NCI-H69 (cell line): Measurements from ENCODE around the gene LACTB.

Experiments used
- DNase-seq: peaks from one replicate; lab custom pipeline; 2025; lab: John Stamatoyannopoulos, UW

Gene LACTB, protein sequence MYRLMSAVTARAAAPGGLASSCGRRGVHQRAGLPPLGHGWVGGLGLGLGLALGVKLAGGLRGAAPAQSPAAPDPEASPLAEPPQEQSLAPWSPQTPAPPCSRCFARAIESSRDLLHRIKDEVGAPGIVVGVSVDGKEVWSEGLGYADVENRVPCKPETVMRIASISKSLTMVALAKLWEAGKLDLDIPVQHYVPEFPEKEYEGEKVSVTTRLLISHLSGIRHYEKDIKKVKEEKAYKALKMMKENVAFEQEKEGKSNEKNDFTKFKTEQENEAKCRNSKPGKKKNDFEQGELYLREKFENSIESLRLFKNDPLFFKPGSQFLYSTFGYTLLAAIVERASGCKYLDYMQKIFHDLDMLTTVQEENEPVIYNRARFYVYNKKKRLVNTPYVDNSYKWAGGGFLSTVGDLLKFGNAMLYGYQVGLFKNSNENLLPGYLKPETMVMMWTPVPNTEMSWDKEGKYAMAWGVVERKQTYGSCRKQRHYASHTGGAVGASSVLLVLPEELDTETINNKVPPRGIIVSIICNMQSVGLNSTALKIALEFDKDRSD

DNA sequence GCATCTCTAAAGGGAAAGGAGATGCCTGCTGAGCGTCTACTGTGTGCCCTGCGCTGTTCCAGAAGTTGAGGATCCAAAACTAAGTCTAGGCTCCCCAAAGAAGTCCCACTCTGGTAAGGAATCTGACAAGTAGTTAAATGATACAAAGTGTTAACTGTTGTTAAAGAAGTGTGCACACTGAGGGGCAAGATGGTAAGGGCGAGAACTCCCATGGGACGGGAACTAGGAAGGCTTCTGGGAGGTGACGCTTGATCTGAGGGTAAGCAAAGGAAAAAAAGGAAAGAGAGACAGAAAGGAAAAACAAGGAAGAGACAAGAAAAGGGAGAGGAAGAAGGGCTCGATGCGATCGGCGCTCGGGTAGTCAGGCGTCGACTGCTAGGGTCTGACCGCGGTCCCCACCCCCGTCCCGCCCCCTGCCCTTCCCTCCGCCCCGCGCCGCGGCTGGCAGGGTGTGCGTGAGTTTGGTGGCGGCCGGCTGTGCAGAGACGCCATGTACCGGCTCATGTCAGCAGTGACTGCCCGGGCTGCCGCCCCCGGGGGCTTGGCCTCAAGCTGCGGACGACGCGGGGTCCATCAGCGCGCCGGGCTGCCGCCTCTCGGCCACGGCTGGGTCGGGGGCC is at the start of gene LACTB:
Gene LACTB (plus strand): TSS at position 480 of the 620 bp plus-strand sequence. CDS start 11 bp downstream, at position 491.
- DNase-seq: peak; percentile 94

DNA sequence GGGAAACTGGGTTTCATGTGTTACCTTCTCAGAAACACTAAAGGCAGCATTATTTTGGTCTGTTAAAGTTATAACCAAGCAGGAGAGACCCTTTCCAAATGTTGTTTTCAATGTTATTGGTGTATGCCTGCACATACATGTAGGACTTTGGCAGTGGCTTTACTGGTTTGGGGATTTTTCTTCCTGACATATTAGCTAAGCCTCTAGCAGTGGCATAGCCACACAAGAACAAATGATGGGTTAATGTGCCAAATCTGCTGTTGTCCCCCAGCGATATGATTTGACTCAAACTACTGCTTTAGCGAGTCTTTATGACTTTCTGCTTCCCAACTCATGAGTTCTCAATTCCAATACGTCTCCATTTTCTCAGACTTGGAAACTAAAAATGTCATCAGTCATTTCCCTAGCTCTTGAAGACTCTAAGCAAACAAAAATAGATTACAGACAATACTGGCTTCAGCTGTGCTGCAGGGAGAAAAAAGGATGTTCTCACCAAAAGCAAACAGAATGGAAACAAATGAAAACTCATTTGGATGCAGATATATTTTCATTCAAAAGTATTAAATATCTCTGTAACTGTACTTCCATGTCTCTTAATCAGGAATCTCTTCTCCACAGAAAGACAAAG is 49.5 kb upstream of the LACTB start:
- no peak for DNase-seq

DNA sequence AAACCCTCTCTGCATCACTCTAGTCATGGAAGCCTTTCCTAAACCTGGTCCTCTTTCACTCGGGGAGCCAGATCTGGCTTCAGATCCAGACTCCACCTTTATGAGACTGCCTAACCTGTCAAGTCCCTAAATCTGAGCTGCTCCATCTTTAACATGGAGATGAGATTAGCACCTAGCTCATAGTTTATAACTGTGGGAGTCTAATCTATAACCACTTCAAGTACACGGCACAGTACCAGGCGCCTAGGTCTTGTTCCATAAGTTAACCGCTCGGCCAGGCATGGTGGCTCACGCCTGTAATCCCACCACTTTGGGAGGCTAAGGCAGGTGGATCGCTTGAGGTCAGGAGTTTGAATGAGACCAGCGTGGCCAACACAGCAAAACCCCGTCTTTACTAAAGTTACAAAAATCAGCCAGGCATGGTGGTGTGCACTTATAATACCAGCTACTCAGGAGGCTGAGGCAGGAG is 48.8 kb upstream of the LACTB start:
- DNase-seq: no peak

DNA sequence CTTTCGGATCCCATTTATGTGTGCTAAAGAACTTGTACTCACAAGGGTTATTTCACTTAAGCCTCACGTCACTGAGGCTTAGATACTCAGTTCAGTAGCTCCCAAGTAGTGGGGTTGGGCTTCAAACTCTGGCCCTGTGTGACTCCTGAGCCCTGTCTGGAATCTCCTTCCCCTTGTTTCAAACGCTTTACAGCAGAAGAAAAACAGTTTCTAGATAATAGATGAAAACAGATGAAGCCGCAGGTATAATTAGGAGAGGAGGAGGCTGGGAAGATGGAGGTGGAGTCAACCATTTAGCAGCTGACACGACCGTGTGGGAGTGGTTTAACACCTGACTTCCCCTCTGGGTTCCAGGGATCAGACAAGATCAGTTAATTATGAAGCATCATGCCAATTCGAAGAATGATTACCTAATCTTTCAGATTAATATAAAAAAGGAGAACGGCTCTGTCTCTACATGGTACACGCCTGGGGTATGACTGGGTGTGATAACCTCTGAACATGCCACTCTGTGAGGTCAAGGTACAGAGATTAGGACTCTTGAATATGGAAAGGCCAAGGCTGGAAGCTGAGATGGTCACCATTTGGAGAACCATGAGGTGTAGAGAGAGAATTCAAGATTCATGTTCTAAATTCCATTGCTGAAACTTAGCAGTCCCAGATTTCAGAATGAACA is 48.0 kb upstream of the LACTB start:
- DNase-seq: peak; percentile 36

DNA sequence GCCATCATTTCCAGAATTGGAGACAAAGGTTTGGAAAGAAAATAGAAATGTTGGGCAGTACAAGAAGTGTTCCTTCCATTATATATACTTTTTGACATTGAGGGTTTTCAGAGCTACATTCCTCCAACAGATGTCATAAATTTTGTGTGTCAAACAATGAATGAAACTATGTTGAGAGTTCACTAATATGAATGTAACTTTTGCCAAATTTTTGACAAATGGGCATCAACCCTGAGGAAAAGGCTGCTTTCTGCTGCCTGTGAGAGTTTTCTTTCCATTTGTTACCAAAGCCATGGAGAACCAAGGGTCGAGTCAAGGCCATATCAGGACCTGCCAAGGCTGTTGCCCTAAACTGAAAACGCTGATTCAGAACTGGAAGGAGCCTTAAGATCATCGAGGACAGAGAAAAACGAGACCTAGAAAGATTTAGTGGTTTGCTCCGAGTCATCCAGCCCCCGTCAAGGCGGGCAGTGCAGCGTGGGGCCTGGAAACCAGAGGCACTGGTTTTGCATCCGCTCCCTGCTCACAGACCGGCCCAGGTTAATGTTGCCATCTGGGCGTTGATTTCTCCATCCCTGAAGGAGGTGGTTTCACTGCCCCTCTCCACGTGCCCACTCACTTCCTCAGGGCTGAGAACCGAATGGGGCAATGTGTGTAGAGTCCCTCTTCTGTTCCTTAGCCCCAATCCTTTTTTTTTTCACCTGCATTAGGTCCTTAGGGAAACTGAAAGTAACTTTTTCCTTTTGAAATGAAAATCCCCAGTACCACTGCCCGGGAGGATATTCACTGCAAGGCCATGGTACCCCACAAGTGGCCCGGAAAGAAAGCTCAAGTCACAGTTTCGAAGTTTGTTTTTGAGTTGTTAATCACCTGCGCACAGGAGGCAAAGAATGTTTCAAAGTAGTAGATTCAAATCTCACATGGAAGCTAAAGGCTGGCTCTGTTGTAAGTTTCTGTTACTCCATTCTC is 46.4 kb upstream of the LACTB start:
- no peak for DNase-seq

DNA sequence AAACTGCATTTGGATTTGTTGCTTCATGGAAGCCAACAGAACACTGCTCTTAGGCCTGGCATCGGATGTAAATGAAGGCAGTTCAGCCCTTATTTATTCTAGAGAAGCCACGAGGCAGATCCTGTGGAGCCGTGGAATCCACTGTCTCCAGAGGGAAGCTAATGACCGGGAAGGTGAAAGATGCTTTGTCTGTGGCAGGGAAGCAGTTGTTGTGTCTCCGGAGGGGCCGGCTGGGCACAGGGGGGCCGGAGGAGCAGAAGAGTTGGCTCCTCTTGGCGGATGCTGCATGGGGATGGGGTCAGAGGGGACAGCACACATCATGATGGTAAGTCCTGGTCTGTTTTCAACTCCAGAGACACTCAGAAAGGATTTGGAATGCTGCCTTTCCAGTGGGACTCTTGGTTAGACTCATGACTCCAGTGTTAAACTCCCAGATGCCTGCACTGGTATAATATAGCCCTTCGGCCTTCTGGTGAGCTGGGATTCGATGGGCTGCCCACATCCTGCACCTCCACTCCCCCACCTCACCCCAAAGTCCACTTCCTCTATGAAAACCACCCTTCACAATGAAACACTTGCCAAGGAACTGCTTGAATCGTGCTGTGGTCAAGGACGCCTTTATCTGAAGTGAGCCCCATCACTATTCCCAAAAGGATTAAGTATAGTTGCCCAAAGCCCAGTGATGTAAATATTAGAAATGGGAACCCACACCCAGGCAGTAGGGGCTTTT is 45.5 kb upstream of the LACTB start:
- no peak for DNase-seq

DNA sequence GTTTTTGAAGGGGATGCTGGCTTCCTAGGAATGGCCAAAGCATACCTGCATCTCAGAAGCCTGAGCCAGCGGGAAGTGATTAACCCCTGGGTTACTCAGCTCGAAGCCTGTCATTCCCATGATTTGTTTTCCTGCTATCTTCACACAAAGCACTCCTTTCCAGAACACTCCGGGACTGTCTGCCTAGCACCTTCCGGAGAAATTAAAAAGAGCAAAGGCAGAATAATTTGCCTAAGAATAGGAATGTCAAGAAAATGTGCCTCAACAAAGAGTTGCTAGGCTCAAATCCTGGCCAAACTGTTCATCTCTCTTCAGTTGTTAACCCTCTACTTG is 45.0 kb upstream of the LACTB start:
- DNase-seq: no peak

DNA sequence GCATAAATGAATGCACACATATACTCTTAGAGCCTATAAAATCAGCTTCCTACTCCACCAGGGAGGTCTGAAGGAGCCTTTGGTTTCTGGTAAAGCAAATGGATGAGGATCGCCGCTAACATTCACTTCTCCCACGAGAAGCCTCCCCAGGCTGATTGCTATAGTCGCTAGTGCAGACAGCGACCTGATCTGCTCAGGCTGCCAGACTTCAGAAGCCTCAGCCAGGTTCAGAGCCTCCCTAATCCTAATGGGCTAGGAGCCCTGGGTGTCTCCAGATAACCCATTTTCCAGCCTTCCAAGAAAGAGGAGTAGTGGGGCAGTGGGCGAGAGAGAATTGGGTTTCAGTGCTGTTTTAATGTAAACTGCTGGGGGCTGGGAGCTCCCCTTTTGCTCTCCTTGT is 43.7 kb upstream of the LACTB start:
- DNase-seq: peak; percentile 39

DNA sequence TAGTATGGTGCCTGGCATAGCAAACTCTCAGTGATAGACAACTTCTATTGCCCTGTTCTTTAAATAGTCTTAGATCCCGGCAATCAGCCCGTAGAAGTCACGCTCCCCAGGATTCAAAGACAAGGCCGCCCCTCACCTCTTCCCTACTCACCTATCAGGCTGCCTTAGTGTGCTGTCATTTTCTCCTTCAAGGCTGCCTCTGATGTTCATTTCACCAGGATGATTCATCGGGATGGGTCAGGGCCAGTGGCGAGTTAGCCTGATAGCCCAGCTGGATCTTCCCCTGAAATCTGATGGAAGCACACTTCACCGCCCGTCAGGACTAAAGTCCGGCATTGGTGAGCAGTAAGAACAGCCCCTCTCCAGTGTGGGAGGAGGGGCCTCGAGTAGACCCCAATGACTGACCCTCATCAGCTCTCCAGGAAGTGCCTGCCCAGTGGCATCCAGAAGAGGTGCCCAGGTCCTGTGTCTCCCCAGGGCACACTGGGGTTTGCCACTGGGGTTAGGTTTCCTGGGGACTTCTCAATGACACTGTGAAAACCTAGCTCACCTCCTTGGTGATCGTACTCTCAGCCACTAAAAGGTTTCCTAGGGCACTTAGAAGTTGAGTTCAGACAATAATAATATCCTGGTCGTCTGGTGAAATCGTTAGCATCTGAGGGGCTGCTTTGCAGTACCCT is 41.6 kb upstream of the LACTB start:
- DNase-seq: no peak

DNA sequence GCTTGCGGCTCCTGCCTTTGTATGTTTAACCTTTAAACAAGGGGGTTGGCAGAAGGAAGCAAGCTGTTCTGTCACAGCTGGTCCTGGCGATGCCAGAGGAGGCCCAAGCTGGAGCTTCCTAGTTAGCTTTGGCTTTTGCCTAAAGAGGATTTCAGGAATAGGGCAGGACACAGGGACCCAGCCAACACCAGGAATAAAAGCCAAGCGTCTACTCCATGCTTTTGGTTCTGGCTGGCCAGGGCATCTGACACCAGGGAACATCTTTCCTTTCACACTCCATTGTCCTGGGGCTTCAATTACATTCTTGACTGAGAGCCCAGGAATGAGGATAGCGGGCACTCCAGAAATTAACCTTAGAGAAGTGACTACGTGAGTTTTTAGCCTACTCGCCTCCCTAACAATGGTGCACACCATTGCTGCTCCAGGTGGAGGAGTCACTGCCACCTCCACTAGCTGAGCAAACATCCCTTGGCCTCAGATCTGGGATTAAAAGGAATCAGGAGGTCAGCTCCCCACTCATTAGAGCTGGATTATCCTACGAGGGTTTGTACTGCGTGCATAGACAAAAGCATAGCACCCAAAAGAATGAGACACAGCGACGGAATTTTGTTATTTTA is 40.9 kb upstream of the LACTB start:
- DNase-seq: peak; percentile 40

DNA sequence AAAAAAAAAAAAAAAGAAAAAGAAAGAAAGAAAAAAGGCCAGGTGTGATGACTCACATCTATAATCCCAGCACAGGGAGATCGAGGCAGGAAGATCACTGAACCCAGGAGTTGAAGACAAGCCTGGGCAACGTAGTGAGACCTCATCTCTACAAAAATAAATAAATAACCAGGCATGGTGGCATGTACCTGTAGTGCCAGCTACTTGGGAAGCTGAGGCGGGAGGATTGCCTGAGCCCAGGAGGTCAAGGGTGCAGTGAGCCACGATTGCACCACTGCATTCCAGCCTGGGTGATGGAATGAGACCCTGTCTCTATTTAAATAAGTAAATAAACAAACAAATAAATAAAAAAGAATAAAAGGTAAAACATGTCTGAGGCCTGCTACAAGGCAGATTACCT is 39.3 kb upstream of the LACTB start:
- no peak for DNase-seq

DNA sequence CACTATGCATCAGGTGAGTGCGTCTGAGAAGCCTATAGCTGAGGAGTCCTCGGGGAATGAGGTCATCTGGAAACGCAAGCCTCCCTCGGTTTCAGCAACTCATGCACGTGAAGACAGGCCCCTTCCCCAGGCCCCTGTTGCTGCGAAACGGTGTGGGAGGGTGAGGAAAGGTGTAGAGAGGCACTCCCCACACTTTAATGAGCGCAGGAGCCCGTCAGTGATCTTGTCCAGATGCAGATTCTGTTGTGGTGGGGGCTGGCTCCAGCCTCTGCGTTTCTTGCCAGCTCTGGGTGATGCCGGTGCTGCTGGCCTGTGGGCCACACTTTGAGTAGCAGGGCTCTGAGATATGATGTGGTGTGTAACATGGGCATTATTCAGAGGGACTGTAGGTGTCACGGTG is 38.6 kb upstream of the LACTB start:
- DNase-seq: no peak

DNA sequence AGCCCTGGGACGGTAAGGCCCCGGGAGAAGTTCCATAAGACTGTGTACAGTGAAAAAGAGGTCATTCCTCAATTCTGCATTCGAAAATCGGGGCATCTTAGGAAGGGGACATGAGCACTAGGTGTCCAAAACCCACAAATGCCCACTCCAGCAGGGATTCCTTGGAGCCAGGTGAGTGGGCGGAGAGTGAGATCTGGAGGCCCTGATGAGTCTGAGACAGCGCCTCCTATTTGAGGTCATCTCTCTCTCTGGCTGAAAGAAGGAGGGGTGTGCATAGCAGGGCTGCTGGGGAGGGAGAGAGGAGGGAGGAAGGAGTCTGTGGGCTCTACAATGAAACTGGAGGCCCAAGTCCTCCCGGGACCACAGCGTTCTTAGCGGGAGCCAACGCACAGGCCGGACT is 38.1 kb upstream of the LACTB start:
- no peak for DNase-seq

DNA sequence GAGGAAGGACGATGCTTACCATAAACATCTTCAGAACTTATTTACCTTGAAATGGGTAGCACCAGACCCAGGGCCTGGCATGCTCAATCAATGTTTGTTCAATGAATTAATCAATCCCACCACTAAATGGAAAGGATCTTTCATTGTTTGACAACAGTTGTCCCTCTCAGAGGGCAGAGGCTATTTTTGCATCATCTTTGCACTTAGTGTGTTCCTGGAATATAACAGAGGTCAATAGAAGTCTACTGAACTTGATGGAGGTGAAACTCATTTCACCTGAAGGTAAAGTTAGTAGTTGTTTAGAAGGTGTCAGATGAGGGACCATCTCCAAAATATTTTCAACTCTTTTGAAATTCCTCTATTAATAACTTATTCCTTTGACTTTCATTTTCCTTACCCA is 36.9 kb upstream of the LACTB start:
- no peak for DNase-seq

DNA sequence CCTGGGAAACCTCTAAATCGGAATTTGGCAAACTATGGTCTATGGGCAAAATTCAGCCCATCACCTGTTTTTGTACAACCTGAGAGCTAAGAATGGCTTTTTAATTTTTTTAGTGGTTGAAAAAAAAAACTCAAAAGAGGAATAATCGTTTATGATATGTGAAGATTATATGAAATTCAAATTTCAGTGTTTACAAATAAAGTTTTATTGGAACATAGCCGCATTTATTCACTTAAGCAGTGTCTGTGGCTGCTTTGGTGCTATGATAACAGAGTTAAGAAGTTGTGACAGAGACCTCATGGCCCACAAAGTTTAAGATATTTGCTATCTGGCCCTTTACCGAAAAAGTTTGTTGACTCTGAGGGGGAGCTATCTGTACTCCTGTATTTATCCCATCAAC is 36.4 kb upstream of the LACTB start:
- no peak for DNase-seq

DNA sequence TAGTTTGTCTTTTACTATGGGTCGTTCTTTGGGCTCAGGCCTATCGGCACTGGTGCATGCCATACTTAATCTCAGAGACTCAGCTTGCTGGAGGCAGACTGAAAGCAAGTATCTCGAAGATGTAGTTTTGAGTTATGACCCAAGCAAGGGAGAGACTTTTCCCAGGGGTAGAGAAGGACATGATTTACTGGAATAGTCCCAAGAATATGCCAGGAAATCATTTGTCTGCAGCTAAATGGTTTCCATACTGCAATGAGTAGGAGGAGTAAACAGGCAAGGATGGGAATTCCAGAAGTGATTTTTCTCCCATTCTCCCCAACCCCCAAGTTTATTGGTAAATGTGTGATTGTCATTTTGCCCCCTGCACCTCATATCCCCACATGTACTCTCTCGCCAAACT is 35.4 kb upstream of the LACTB start:
- peak; percentile 24 for DNase-seq

DNA sequence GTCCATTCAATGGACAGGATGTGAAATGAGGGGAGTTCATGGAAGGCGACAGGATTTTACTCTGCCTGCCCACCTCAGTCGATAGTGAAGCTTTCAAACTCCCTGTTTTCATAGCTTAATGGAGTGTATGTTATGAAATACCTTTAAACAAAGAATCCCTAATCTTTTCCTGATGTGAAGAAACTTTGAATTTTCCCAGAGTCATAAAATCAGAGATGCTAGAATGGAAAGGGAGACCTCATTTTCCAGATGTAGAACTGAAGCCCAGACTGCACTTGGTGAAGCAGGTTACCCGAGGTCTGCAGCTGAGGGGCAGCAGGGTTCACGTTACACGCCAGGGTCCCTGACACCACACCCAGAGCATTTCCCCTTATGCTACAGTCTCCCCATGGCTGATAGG is 34.7 kb upstream of the LACTB start:
- DNase-seq: no peak

DNA sequence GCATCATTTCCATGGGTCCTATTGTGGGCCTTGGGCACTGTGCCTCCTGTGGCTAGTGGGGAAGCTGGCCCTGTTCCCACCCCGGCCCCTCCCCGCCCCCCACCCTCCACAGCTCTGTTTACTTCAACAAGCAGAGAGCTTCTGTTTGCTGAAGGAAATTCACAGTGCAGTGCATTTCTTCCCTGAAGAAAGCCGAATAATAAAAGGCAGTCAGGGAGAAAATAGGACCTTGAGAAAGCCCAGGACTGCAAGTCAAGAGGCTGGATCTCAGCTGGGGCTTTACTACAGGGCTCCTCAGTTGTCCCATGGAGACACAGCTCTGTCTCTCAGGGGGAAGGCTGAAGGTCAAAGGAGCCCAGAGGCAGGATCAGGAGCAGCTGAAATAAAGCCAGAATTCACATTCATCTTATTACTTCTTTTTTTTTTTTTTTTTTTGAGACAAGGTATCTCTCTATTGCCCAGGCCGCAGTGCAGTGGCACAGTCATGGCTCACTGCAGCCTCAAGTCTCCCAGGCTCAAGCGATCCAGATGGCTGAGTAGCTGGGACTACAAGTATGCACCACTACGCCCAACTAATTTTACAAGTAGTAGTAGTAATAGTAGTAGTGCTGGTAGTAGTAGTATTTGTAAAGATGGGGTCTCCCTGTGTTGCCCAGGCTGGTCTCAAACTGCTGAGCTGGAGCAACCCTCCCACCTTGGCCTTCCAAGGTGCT is 33.0 kb upstream of the LACTB start:
- DNase-seq: peak; percentile 71
